Activated T-cell treated with anti-CD3 and anti-CD28 coated beads, Interleukin-2, amount 50 U/mL, for 24 hours (primary cell): ENCODE data around the gene VSTM5.
A peak's percentile ranks its signal among the peaks of the same experiment; 100 is the strongest.
"Not testable (repeated sequence)": the region's sequence is repeated elsewhere in the genome, so short reads cannot be mapped to it uniquely, and the experiment has no call there.

ENCODE experiments used
- DNase-seq: peaks from one replicate; pipeline ENCODE4 v3.0.0-alpha.2; 2020
- H3K27ac Mint-ChIP-seq: 2 replicates; pipeline ENCODE4 v1.8.0; 2020; ENCODE audit warnings: mild to moderate bottlenecking, mixed read lengths
- H3K27me3 Mint-ChIP-seq: 2 replicates; pipeline ENCODE4 v1.8.0; 2020; ENCODE audit warnings: mixed read lengths
- H3K36me3 Mint-ChIP-seq: 2 replicates; pipeline ENCODE4 v1.8.0; 2020; ENCODE audit warnings: low read depth, mixed read lengths
- H3K4me1 Mint-ChIP-seq: 2 replicates; pipeline ENCODE4 v1.8.0; 2020; ENCODE audit warnings: low read depth, mixed read lengths
- H3K4me3 Mint-ChIP-seq: 2 replicates; pipeline ENCODE4 v1.8.0; 2020; ENCODE audit warnings: mild to moderate bottlenecking, moderate library complexity, mixed read lengths
- H3K9me3 Mint-ChIP-seq: 2 replicates; pipeline ENCODE4 v1.8.0; 2020; ENCODE audit warnings: mixed read lengths

Gene VSTM5

DNA sequence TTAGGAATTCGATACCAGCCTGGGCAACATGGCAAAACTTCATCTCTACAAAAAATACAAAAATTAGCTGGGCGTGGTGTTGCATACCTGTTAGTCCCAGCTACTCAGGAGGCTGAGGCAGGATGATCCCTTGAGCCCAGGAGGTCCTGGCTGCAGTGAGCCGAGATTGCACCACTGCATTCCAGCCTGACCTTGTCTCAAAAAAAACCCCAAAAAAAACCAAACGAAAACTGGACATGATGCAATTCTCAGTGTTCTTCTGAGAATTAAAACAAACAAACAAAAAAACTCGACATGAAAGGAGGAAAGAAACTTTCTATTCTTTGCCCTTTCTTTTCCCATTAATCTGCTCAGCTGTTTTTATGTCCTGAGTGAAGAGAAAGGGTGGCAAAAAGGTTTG is 58.9 kb downstream of the VSTM5 start:
- Mint-ChIP-seq H3K36me3 (peaks cover 94% of the 10 kb centered on the region), H3K4me3 (no peak overlapping the region), H3K27ac (no peak overlapping the region), H3K27me3 (no peaks in the 10 kb centered on the region), H3K4me1 (peaks cover 33% of the 10 kb centered on the region), H3K9me3 (no peaks in the 10 kb centered on the region)
- no peak for DNase-seq

DNA sequence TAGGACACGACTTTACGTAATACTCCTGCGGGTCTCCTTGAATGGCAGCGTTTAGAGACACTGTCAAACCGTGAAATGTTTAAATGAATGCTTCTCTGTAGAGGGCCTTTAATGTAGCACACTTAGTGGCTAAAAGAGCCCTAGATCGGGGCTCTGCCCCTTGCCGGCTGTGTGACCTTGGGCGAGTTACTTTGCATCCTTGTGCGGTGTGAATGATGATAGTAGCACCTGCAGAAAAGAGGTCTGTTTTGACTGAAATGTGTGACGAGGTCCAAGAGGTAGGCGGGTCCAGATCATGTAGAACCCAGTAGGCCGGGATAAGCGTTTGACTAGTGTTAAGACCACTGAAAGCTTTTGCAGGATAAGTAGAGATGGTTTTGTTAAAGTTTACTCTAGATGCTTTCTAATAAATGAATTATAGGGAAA is 65.5 kb downstream of the VSTM5 start:
- peaks cover 43% of the 10 kb centered on the region for H3K4me1 Mint-ChIP-seq
- no peaks in the 10 kb centered on the region for H3K9me3 Mint-ChIP-seq
- H3K4me3 Mint-ChIP-seq = peak overlapping the region; percentile 99
- peak overlapping the region; percentile 98 for H3K27ac Mint-ChIP-seq
- peaks cover 61% of the 10 kb centered on the region for H3K36me3 Mint-ChIP-seq
- no peaks in the 10 kb centered on the region for H3K27me3 Mint-ChIP-seq
- no peak for DNase-seq

DNA sequence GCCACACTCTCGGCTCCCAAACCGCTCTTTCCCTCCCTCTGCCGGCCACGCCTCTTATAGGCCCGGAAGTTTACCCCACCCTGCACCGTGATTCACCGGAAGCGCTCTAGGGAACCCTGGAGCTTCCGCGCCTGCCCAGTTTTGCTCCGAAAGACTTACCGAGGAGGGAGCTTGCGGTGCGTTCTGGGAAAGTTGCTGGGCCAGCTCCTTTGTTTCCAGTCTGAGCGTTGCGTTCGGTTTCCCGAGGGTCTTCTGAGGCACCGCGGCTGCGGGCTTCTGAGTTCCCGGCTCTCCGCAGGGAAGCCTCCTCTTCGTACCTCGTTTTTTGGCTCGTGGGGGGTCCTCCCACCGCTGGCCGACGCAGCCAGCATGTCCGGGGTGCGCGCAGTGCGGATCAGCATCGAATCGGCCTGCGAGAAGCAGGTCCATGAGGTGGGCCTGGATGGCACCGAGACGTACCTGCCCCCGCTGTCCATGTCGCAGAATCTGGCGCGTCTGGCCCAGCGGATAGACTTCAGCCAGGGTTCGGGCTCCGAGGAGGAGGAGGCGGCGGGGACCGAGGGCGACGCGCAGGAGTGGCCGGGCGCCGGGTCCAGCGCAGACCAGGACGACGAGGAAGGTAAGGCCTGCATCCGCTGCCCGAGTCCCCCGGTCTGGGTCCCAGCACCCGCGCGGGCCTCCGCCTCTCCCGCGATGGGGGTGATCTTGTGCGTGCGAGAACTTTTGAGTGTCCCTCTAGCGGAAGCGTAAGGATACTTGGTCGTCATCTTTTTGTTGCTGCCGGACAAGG is 66.1 kb downstream of the VSTM5 start, which contains the start of gene MED17:
TSS of gene MED17 (plus strand) at position 138 of the 790 bp plus-strand sequence. CDS start at position 370, 232 bp downstream.
- Mint-ChIP-seq H3K27me3 (no peaks in the 10 kb centered on the region), H3K9me3 (no peaks in the 10 kb centered on the region), H3K27ac (peak within 1 kb of the TSS; percentile 98), H3K4me3 (peak within 1 kb of the TSS; percentile 99), H3K36me3 (peaks cover 60% of the 10 kb centered on the region), H3K4me1 (peaks cover 40% of the 10 kb centered on the region)
- peak; percentile 90 for DNase-seq

GRCh38 chr11:93783765-93784144 is 66.7 kb downstream of the VSTM5 start:
- Mint-ChIP-seq H3K4me1 (peaks cover 38% of the 10 kb centered on the region), H3K27me3 (no peaks in the 10 kb centered on the region), H3K36me3 (peaks cover 54% of the 10 kb centered on the region), H3K9me3 (no peaks in the 10 kb centered on the region), H3K4me3 (peak overlapping the region; percentile 99), H3K27ac (peak overlapping the region; percentile 98)
- DNase-seq = no peak

- peak overlapping the region; percentile 98 for H3K27ac Mint-ChIP-seq
- H3K9me3 Mint-ChIP-seq = no peaks in the 10 kb centered on the region
- no peak for DNase-seq
- no peaks in the 10 kb centered on the region for H3K27me3 Mint-ChIP-seq
- H3K4me3 Mint-ChIP-seq = peak overlapping the region; percentile 99
- peaks cover 36% of the 10 kb centered on the region for H3K4me1 Mint-ChIP-seq
- H3K36me3 Mint-ChIP-seq = peaks cover 52% of the 10 kb centered on the region
Measured at GRCh38 chr11:93783362-93783761, 67.1 kb downstream of the VSTM5 start.

DNA sequence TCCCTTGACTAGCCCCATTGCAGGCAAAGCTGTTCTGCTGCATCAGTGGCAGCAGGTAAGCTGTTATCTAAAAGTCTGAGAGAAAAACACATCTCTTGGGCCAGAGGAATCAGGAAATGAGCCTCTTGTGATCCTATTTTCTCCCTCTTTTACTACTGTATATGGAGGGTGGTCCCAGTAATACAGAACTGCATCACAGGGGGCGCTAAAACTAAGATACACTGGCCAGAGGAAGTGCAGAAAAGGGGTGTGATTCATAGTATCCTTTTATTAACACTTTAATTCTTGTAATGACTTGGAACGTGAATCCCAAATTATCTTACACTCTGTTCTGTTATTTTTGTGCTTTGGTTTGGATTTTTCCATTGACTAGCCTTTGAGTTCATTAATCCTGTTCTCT is 75.1 kb downstream of the VSTM5 start:
- DNase-seq = no peak
- Mint-ChIP-seq H3K27ac (no peak overlapping the region), H3K4me1 (no peaks in the 10 kb centered on the region), H3K27me3 (no peaks in the 10 kb centered on the region), H3K4me3 (no peak overlapping the region), H3K36me3 (peaks cover 7% of the 10 kb centered on the region), H3K9me3 (no peaks in the 10 kb centered on the region)

DNA sequence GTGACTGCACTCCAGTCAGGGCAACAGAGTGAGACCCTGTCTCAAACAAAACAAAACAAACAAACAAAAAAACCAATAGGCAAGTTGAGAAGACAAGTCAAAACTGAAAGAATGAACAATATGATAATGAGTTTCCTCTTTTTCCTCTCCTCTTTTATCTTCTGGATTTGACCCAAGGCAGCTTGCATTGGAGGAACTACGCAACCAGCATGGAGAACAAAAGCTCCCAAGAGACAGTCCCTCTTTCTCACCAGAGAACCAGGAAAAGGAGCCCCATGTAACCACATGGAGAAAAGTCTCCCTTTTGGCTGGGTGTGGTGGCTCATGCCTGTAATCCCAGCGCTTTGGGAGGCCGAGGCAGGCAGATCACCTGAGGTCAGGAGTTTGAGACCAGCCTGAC is 75.9 kb downstream of the VSTM5 start:
- DNase-seq, H3K27ac Mint-ChIP-seq, H3K9me3 Mint-ChIP-seq, H3K4me1 Mint-ChIP-seq, H3K36me3 Mint-ChIP-seq, H3K27me3 Mint-ChIP-seq, H3K4me3 Mint-ChIP-seq: not testable (repeated sequence)

DNA sequence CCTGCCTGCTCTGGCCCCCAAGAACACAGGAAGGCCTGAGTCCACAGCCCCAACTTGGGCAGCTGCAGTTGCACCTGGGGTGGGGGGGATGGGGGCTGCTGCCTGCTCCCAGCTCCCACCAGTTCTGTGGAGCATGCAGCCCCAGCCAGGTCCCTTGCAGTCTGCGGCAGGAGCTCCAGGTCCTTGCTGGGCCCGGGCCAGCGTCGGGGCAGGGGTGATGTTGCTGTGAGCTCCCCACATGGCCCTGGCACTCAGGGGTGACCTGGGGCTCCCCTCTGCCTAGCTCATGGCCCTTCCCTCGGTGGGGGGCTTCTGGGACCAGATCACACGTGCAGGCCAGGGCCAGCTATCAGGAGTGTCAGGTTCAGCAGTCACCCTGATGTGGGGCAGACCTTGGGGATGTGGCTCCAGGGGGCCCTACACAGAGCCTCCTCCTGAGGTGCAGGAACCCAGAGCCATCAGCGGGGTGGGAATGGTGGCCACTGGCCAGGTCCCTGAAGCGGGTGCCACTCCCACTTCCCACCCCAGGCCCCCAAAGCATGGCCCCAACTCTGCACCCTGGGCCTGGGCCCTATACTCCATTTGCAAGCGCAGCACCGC is 76.7 kb downstream of the VSTM5 start:
- H3K4me3 Mint-ChIP-seq = no peak overlapping the region

GRCh38 chr11:93773045-93773477 is 77.4 kb downstream of the VSTM5 start:
- H3K27ac Mint-ChIP-seq = no peak overlapping the region
- H3K27me3 Mint-ChIP-seq = no peaks in the 10 kb centered on the region

More for the DNA sequence above, 76.7 kb downstream of the VSTM5 start:
- Mint-ChIP-seq H3K4me1 (no peaks in the 10 kb centered on the region), H3K36me3 (peaks cover 3% of the 10 kb centered on the region), H3K27ac (no peak overlapping the region), H3K9me3 (no peaks in the 10 kb centered on the region), H3K27me3 (no peaks in the 10 kb centered on the region)
- DNase-seq = no peak

DNA sequence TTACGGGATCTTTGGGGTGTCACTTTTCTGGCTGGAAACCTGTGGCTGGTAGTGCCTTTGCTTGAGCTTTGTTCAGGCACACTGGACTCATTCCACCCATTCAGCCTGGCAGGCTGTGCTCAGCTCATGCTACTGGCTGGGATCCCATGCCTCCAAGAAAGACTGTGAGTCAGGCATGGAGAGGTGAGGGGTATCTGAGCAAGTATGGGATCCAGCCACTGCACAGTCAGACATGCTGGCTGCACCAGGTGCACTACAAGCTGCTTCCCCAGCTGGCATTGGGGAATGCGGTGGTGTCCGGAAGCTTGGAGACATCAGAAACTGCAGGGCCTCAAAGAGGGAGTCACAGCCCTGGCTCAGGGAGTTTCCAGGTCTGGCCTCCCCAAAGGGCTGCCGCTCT is 78.3 kb downstream of the VSTM5 start:
- no peaks in the 10 kb centered on the region for H3K4me1 Mint-ChIP-seq
- no peak overlapping the region for H3K4me3 Mint-ChIP-seq
- no peak for DNase-seq
- no peak overlapping the region for H3K27ac Mint-ChIP-seq
- no peaks in the 10 kb centered on the region for H3K9me3 Mint-ChIP-seq
- H3K36me3 Mint-ChIP-seq = peaks cover 5% of the 10 kb centered on the region
- no peaks in the 10 kb centered on the region for H3K27me3 Mint-ChIP-seq

More at GRCh38 chr11:93773045-93773477, 77.4 kb downstream of the VSTM5 start:
- no peaks in the 10 kb centered on the region for H3K9me3 Mint-ChIP-seq
- no peak for DNase-seq
- H3K36me3 Mint-ChIP-seq = peaks cover 3% of the 10 kb centered on the region
- H3K4me3 Mint-ChIP-seq = no peak overlapping the region
- H3K4me1 Mint-ChIP-seq = no peaks in the 10 kb centered on the region

GRCh38 chr11:93770160-93770559 is 80.3 kb downstream of the VSTM5 start:
- Mint-ChIP-seq H3K27ac (no peak overlapping the region), H3K36me3 (peaks cover 23% of the 10 kb centered on the region), H3K9me3 (peaks cover 5% of the 10 kb centered on the region), H3K4me1 (no peaks in the 10 kb centered on the region), H3K4me3 (no peak overlapping the region), H3K27me3 (no peaks in the 10 kb centered on the region)
- DNase-seq = no peak
